GM21515 (cell line): Measurements from ENCODE around the gene PRTG.
"Not testable (repeated sequence)": the region's sequence is repeated elsewhere in the genome, so short reads cannot be mapped to it uniquely, and the experiment has no call there.

ENCODE experiments used
- ATAC-seq: cut with Tn5 transposase; IDR thresholded peaks from one replicate; pipeline ENCODE4 v1.9.1; 2021; ENCODE audit not compliant: unreplicated experiment

PRTG gene, protein sequence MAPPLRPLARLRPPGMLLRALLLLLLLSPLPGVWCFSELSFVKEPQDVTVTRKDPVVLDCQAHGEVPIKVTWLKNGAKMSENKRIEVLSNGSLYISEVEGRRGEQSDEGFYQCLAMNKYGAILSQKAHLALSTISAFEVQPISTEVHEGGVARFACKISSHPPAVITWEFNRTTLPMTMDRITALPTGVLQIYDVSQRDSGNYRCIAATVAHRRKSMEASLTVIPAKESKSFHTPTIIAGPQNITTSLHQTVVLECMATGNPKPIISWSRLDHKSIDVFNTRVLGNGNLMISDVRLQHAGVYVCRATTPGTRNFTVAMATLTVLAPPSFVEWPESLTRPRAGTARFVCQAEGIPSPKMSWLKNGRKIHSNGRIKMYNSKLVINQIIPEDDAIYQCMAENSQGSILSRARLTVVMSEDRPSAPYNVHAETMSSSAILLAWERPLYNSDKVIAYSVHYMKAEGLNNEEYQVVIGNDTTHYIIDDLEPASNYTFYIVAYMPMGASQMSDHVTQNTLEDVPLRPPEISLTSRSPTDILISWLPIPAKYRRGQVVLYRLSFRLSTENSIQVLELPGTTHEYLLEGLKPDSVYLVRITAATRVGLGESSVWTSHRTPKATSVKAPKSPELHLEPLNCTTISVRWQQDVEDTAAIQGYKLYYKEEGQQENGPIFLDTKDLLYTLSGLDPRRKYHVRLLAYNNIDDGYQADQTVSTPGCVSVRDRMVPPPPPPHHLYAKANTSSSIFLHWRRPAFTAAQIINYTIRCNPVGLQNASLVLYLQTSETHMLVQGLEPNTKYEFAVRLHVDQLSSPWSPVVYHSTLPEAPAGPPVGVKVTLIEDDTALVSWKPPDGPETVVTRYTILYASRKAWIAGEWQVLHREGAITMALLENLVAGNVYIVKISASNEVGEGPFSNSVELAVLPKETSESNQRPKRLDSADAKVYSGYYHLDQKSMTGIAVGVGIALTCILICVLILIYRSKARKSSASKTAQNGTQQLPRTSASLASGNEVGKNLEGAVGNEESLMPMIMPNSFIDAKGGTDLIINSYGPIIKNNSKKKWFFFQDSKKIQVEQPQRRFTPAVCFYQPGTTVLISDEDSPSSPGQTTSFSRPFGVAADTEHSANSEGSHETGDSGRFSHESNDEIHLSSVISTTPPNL

DNA sequence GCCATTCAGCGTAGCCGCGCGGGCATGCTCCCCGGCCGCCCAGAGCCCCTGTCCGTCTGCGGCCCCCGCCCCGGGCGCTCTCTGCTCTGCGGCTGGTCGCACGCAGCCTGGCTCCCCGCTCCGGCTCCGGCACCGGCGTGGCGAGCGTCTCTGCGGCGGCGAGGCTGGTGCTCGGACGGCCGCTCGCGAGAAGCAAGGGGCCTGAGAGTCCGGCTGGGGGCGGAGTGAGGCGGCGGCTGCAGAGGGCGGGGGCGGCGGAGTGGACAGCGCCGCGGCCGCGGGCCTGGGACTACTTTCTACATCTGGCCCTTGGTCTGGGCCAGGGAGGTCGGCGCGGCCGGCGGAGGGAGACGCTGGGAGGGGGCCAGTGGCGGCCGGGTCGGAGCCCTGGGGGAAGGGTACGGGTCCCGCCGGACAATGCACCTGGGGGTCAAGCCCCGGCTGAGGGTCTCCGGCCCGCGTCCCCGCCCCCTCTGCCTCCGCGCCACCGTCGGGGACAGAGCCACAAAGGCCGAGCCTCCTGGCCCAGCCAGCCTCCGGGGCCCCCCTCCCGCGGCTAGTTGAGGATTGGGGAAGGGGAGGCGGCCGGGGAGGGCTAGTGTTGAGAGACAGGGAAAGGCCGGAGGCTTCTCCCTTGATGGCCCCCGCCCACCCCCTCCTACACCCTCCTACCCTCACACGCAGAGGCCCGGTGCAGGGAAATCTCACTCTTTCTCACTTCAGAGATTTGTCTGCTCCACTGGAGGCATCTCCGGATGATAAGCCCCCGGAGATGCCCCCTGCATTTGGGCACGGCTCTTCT lies at the start of gene PRTG:
PRTG (minus strand) TSS at position 226 of the 802 bp plus-strand sequence; CDS start at position 5, 221 bp downstream.
- ATAC-seq = no peak

DNA sequence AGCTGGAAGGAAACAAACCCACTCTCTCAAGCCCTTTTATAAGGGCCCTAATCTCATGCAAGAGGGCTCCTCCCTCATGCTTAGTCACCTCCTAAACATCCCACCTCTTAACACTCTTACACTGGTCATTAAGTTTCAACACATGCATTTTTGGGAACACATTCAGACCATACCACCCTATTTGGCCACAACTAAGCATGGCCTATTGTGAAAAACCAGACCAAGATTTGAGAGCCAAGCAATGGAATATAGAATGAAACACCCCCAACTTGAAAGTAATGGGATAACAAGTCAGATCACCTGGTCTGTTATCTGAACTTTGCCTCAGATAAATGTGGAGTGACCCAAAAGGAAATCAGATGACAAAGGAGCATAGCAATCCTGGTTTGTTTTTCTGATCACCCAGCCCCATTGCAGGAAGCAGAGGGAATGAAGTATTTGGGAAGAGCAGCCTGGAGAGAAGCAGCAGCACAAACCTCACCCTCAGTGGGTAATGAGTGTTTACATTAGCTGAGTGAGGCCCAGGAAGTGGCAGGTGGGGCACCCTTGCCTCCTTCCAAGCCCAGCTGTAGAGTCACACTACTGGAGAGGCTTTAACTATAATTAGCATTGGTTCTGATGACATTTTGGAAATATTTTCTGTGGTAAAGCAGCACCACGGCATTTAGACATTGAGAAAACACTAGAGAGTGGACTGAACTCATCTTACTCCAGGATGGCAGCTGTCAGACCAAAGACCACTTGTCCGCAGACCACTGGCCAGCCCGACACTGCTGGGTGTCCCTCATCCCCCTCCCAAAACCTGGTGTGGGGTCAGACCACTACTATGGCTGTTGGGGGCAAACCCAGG lies 48.8 kb upstream of the PRTG start:
- ATAC-seq = no peak

DNA sequence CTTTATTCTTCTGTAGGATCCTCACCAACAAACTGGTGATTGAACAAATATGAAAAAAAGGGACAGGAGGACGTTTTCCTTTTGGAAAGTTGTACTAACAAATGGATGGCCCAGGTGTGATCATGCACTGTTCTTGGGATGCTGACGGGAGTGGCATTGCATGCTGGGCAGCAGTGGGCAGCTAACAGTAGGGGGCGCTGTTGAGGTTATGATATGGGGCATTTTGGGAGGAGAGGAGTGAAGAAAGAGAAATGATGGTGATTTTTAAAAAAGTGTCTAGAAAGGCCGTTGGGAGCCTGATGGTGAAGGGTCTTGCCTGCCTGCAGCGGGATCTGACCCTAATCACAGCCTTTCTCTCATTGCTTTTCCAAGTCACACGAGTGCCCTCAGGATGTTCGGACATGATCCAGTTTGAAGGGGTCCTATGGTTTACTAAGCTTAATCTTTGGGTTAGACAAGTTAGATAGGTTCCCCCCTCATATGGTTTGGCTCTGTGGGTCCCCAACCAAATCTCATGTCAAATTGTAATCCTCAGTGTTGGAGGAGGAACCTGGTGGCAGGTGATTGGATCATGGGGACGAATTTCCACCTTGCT lies 46.2 kb upstream of the PRTG start:
- ATAC-seq = no peak

DNA sequence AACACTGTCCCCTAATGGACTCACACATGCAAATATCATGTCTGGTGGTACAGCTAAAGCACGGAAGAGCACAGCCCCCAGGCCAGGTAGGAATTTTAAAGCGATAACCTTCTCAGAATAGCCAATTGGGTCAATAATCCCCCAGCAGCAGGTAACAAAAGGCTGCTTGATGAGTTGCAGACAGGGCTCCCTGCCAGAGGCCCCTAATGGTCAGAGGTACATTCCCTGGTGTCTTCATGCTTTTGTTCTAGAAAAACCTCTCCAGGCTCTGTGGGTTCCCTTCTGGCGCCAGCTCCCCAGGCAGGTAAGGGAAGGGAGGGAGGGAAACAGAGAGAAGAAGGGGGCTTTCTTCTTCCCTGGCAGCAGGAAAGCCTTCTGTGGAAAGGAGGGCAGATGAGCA lies 43.4 kb upstream of the PRTG start:
- ATAC-seq = no peak

DNA sequence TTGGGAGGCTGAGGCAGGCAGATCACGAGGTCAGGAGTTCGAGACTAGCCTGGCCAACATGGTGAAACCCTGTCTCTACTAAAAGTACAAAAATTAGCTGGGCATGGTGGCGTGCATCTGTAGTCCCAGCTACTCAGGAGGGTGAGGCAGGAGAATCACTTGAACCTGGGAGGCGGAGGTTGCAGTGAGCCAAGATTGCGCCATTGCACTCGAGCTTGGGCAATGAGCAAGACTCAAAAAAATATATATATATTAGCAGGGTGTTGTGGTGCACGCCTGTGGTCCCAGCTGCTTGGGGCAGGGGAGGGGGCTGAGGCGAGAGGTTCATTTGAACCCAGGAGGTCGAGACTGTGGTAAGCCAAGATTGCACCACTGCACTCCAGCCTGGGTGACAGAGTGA lies 42.6 kb upstream of the PRTG start:
- ATAC-seq = not testable (repeated sequence)

DNA sequence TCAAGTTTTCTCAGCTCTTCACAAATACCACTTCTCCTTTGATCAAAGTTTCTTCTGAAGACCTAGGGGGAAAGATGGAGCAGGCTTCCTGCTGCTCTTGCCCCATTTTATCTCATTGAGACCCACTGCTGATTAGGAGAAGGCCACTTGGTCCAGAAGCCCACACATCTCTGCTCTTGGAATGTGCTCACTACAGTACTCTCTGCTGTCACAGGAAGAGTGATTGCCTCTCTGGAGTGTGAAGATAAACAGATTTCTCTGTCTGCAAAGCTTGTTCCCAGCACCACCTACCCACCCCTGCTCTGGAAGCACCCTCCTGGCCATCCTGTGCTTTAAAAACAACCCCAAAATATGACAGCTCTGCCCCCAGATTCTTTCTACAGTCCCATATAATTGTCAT lies 41.3 kb upstream of the PRTG start:
- ATAC-seq = no peak

DNA sequence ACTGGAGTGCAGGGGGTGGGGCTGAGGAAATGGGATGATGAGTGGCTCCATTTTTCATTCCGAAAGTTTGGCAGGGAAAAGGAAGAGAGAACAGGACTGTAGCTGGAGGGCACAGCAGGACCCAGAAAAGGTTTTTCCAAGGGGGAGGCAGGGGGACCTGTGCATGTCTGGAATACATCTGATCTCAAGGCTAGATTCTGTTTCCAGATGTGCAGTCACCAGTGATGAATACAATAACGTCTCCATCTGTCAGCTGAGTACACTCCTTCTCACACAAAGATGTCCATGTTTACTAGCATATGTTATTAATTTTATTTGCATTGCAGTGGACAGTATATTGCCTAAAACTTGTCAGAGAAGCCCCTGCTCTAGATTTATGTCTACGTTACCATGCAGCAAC lies 39.9 kb upstream of the PRTG start:
- ATAC-seq = no peak

DNA sequence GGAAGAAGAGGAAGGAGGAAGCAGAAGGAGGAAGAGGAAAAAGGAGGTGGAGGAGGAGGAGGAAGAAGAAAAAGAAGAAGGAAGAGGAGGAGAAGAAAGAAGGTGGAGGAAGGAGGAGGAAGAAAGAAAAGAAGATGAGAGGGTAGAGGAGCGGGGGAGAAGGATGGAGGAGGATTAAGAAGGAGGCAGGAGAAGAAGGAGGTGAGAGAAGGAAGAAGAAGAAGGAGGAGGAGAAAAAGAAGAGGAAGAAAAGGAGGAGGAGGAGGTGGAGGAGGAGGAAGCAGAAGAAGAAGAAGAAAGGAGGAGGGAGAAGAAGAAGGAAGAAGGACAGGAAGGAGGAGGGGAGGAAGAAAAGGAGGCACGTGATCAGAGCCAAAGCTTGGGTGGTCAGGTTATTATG lies 37.3 kb upstream of the PRTG start:
- ATAC-seq = no peak

DNA sequence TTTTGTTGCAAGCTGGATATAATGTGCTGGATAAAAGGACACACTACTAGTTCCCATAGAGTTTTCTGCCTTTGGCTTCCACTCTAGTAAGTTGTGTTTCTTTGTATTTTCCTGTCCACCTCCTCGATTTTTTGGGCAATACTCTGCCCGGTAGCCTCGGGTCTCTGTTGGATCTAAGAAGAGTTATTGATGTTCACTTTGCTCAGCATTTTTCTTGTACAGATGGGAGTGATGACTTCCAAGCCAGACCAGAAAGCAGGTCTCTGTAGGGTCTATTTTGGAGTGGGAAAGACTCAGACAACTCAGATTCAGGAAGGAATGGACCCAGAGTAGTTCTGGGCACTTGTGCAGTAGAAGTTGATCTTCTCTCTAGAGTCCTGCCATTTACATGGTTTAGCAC lies 36.0 kb upstream of the PRTG start:
- ATAC-seq = no peak

DNA sequence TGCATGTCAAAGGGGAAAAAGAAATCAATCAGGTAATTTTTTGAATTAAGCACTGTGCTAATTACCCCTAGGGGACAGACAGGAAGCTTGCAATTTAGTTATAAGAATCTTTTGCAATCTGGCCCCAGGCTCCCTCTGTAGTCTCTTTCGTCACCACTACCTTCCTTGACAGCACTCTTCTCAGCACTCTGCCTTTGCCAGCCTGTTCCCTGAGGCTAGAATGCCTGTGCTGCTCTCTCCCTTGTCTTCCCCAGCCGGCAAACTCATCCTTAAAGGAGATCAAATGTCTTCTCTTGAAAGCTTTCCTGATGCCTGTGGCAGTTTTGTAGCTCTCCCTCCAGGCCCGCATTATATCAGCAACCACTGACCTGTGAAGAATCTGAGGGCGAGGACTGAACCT lies 32.4 kb upstream of the PRTG start:
- ATAC-seq = no peak

DNA sequence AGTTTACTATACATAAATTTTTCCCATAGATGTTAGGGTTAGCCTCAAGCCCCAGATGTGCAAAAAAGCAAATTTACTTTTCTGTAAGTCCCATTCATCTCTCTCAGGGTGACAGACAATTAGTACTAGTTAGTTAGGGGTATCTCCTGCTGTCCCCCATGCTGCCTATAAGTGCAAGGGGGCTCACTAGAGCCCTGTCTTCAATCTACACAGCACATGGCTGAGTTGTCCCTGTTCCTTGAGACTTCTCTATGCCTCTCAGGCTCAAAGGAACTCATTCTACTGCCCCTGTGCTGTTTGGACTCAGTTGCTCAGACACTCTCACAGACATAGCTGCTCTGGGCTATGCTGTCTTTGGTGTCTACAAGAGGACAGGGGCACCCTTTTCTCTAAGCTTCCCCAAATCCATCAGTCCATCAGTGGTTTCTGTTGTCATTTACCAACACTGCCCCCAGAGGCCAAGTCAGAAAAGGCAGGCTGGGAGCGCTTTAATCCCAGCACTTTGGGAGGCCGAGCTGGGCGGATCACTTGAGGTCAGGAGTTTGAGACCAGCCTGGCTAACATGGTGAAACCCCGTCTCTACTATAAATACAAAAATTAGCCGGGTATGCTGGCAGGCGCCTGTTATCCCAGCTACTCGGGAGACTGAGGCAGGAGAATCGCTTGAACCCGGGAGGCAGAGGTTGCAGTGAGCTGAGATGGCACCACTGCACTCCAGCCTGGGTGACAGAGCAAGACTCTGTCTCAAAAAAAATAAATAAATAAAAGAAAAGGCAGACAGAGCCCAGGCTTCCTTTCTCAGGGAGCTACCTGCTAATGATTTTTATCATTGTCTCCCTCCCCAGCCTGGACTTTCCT lies 31.4 kb upstream of the PRTG start:
- ATAC-seq = peak; percentile 73

DNA sequence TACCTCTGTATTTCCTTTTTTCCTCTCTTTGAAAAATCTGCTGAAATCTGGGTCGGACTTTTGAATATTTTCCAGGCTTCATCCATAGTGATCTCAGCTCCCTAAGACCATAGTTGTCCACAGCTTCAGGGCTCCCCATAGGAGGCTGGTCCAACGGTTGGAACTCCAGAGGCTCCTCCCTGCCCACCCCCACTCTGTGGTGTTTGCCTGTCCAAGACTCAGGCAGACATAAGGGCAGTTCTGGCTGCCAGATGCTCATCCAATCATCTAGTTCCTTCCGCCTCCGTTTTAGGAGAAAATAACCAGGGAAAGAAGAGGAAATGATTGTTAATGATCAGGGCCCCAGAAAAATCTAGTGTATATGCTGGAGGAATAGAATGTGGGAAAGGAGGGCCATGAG lies 27.9 kb upstream of the PRTG start:
- ATAC-seq = no peak

DNA sequence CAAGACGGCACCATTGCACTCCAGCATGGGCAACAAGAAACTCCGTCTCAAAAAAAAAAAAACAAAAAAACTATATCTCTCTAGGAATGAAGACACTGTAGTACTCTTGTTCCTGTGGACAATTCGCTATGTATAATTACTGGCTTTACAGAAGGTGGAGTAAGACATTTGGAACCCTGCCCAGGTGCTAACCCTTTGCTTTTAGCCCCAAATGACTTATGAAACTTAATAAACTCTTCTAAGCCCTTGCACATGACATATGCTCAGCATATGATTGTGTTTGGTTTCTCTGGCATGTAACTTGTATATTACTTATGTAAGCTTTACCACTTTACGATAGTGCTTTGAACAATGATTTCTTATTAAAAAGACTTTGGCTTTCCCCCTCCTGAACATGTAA lies 27.3 kb upstream of the PRTG start:
- ATAC-seq = no peak

DNA sequence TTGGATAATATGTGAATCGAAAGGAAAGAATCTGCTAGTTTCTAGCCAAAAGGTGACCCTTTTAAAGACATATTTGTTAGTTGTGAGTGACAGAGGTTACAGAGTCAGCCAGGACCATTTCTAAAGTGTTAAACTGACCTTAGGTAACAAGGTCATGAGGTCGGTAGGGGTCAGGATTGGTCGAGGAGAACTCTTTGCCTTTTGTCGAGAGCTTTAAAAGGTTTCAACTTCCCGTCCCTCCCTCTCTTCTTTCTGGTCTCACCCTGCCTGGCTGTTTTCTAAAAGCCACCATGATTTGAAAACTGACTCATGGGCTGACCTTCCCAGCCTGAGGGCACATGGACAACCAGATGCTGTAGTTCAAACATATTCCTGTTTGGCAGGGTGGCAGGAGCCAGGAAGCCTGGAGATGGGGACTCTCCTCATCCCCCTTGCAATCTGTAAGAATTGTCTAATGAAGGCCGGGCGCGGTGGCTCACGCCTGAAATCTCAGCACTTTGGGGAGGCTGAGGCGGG lies 25.8 kb upstream of the PRTG start:
- ATAC-seq = no peak

DNA sequence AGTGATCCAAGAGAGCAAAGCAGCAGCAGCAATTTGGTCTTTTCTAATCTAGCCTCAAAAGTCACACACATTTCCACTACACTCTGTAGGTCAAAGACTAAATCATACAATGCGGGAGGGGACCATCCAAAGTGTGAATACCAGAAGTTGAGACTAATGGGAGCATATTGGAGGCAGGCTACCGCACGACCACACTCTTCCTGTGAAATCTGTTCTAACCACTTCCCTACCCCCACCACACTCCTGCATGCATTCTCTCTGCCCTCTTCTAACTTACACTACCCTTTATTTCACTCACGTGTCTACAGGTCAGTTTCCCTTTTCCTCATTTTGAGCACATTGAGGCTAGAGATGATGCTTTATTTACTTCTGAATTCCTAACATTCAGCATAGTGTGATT lies 23.7 kb upstream of the PRTG start:
- ATAC-seq = no peak

DNA sequence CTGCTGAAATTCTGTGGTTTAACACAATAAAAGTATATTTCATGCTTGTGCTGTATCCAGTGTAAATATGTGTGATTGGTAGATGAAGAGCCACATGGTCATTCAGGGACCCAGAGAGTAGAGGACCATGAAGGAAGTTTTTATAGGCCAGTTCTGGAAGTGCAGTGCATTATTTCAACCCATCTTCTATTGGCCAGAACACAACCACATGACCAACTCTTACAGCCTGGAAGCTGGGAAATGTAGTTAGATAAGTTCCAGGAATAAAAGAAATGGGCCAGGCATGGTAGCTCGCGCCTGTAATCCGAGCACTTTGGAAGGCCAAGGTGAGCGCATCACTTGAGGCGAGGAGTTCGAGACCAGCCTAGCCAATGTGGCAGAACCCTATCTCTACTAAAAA lies 21.4 kb upstream of the PRTG start:
- ATAC-seq = no peak

DNA sequence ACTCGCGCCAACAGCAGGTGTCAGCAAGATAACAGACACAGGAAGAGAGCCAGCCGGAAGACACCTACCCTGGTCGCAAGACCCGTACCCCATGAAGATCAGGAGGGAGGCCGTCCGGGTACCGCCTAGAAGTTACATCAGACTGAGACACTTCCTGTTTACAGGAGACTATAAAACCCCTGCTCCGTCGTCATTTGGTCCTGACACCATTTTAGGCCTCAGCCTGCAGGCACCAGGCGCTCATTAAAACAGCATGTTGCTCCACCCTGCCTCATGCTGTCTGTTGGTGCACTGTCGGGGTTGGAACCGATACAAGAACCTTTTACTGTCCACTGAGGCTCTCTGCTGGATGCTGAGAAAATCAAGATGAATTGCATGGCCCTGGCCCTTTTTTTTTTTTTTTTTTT lies 15.6 kb upstream of the PRTG start:
- ATAC-seq = no peak

DNA sequence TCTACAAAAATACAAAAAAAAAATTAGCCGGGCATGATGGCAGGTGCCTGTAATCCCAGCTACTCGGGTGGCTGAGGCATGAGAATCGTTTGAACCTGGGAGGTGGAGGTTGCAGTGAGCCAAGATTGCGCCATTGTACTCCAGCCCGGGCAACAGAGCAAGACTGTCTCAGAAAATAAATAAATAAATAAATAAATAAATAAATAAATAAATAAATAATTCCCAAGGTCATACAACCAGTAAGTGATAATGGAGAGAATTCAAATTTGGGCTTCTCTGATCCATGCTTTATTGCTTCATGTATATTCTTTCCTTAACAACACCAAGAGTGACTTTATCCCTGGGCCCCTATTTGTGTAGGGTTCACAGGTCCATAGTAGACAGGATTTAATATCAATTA lies 10.5 kb upstream of the PRTG start:
- not testable (repeated sequence) for ATAC-seq
